Liver (tissue), 9 donors: ENCODE data around the gene TMEM61. TPM values are rescaled to one million over a fixed set of nuclear protein-coding genes. Genes with fewer than 3 reads are reported as not detected.
"Not testable (repeated sequence)": the region's sequence is repeated elsewhere in the genome, so short reads cannot be mapped to it uniquely, and the experiment has no call there.

Experiments used
- DNase-seq: peaks from one replicate; pipeline ENCODE4 v3.0.0-alpha.2; 2017; ENCODE audit warnings: low spot score
- H3K27ac ChIP-seq, 2 donors: one replicate each; pipeline ENCODE4 v1.7.0; 2013; ENCODE audit warnings: inconsistent platforms in 2 of 2, low read length in 2 of 2, control low read depth in 1 of 2, low read depth in 1 of 2, mild to moderate bottlenecking in 1 of 2
- H3K27me3 ChIP-seq, 4 donors: one replicate each; pipeline versions ENCODE4 v1.6.1 to v1.7.0; 2013; ENCODE audit warnings: low read length in 3 of 4, inconsistent platforms in 1 of 4, mild to moderate bottlenecking in 1 of 4, moderate library complexity in 1 of 4; ENCODE audit not compliant: control insufficient read depth in 4 of 4, insufficient read depth in 4 of 4
- H3K36me3 ChIP-seq, 4 donors: one replicate each; pipeline versions ENCODE4 v1.6.1 to v1.7.0; 2013; ENCODE audit warnings: low read length in 3 of 4, mild to moderate bottlenecking in 3 of 4, low read depth in 1 of 4, moderate library complexity in 1 of 4; ENCODE audit not compliant: control insufficient read depth in 4 of 4, insufficient read depth in 3 of 4
- H3K4me1 ChIP-seq, 4 donors: one replicate each; pipeline versions ENCODE4 v1.6.1 to v1.7.0; 2013; ENCODE audit warnings: low read length in 3 of 4, mild to moderate bottlenecking in 3 of 4, moderate library complexity in 1 of 4; ENCODE audit not compliant: control insufficient read depth in 4 of 4, insufficient read depth in 4 of 4
- H3K4me3 ChIP-seq, 3 donors: one replicate each; pipeline versions ENCODE4 v1.6.1 to v1.7.0; 2013; ENCODE audit warnings: low read length in 3 of 3, control low read depth in 1 of 3, low read depth in 1 of 3, mild to moderate bottlenecking in 1 of 3
- H3K9ac ChIP-seq, 2 donors: one replicate each; pipeline ENCODE4 v1.7.0; 2013; ENCODE audit warnings: low read length in 2 of 2, mild to moderate bottlenecking in 2 of 2, moderate library complexity in 2 of 2, control low read depth in 1 of 2, low read depth in 1 of 2
- H3K9me3 ChIP-seq, 4 donors: one replicate each; pipeline versions ENCODE4 v1.6.1 to v1.7.0; 2013; ENCODE audit warnings: low read length in 3 of 4; ENCODE audit not compliant: control insufficient read depth in 4 of 4
- CTCF ChIP-seq: fragments of 150-350 bp; IDR thresholded peaks from 2 replicates; pipeline ENCODE4 v1.5.1; 2017; ENCODE audit warnings: improper control_type of control experiment, low read depth, low read length; ENCODE audit not compliant: missing input control
- FOXA2 ChIP-seq: IDR thresholded peaks from 2 replicates; pipeline ENCODE4 v1.6.1; 2016; ENCODE audit warnings: antibody characterized with exemption
- GABPA ChIP-seq, 2 donors: IDR thresholded peaks in 1 of 2; conservative IDR thresholded peaks in 1 of 2; 2 replicates each; pipeline ENCODE4 v1.6.1; 2016; ENCODE audit warnings: antibody characterized with exemption in 2 of 2, mild to moderate bottlenecking in 1 of 2, moderate library complexity in 1 of 2
- JUND ChIP-seq, 2 donors: IDR thresholded peaks; 2 replicates each; pipeline ENCODE4 v1.6.1; 2016; ENCODE audit warnings: antibody characterized with exemption in 2 of 2
- MAX ChIP-seq: IDR thresholded peaks from 2 replicates; pipeline ENCODE4 v1.6.1; 2016; ENCODE audit warnings: antibody characterized with exemption
- NR2F2 ChIP-seq: IDR thresholded peaks from 2 replicates; pipeline ENCODE4 v1.6.1; 2016; ENCODE audit warnings: antibody characterized with exemption
- RXRA ChIP-seq, 2 donors: IDR thresholded peaks; 2 replicates each; pipeline ENCODE4 v1.6.1; 2017 to 2018; ENCODE audit warnings: antibody characterized with exemption in 2 of 2, mild to moderate bottlenecking in 1 of 2
- SP1 ChIP-seq: IDR thresholded peaks from 2 replicates; pipeline ENCODE4 v1.6.1; 2018; ENCODE audit warnings: antibody characterized with exemption, mild to moderate bottlenecking
- TAF1 ChIP-seq: conservative IDR thresholded peaks from 2 replicates; pipeline ENCODE4 v1.6.1; 2016; ENCODE audit warnings: antibody characterized with exemption, mild to moderate bottlenecking
- ZBTB33 ChIP-seq: IDR thresholded peaks from 2 replicates; pipeline ENCODE4 v1.6.1; 2016; ENCODE audit warnings: antibody characterized with exemption
- WGBS: extraction: QIAGEN DNeasy Blood & Tissue Kit; methylation state at CpG from one replicate; pipeline ENCODE4 v1.1.7; 2013; 5-methylcytosine and 5-hydroxymethylcytosine counted together
- polyA plus RNA-seq, 2 donors: library from polyadenylated mRNA; stranded (reverse) in 1 of 2; unstranded in 1 of 2; fragments of 200-250 nt in 1 of 2; fragments of >200 nt in 1 of 2; fragmentation: Nextera tagmentation in 1 of 2; extraction: Ambion mirVana in 1 of 2; gene quantifications; one replicate each; pipeline versions ENCODE4 v1.2.1 to v1.2.3, GENCODE V29; 2013 to 2015
- total RNA-seq, 2 donors: library from RNA; depleted of rRNA; stranded (reverse); fragments of >200 nt; gene quantifications; one replicate each; pipeline ENCODE4 v1.2.3, GENCODE V29; 2014
- donor health status: healthy.
- donor health status: healthy.
- donor health status: healthy.
- donor health status: healthy.
- donor health status: healthy.

TMEM61 gene
- total and polyA plus RNA-seq, 4 donors: not detected

- Histone ChIP-seq H3K36me3 (no peaks in the 10 kb centered on the region), H3K27ac (no peak overlapping the region), H3K4me3 (no peak overlapping the region), H3K27me3 (no peaks in the 10 kb centered on the region), H3K9me3 (no peaks in the 10 kb centered on the region), H3K9ac (no peak overlapping the region), H3K4me1 (peaks cover 2 to 5% (median 3%) of the 10 kb centered on the region in 4 donors)
- WGBS: 86% methylated on average over 4 of the region's 4 CpGs
- DNase-seq: no peak
- TF ChIP-seq TAF1: no peak
- no peak for TF ChIP-seq MAX
- TF ChIP-seq NR2F2: no peak
- TF ChIP-seq JUND (IDR thresholded peaks at IDR 0.05): no peak
Observed at GRCh38 chr1:54936791-54937190, 43.6 kb upstream of the TMEM61 start.

GRCh38 chr1:54937469-54937868, 43.0 kb upstream of the TMEM61 start:
- Histone ChIP-seq H3K27ac (no peak overlapping the region), H3K9me3 (no peaks in the 10 kb centered on the region), H3K9ac (no peak overlapping the region), H3K27me3 (no peaks in the 10 kb centered on the region), H3K4me1 (peaks cover 2 to 5% (median 3%) of the 10 kb centered on the region in 4 donors), H3K36me3 (no peaks in the 10 kb centered on the region), H3K4me3 (no peak overlapping the region)
- 79% methylated on average over 1 of the region's 1 CpG for WGBS
- no peak for DNase-seq
- TF ChIP-seq GABPA (IDR thresholded peaks at IDR 0.05 in 1 of 2, conservative IDR thresholded peaks at IDR 0.05 in 1 of 2): no peak
- no peak for TF ChIP-seq ZBTB33
- no peak for TF ChIP-seq CTCF
- TF ChIP-seq FOXA2: no peak

- H3K9ac ChIP-seq, H3K27ac ChIP-seq, H3K4me3 ChIP-seq, DNase-seq, H3K4me1 ChIP-seq, H3K27me3 ChIP-seq, H3K36me3 ChIP-seq, H3K9me3 ChIP-seq: not testable (repeated sequence)
- WGBS: 91% methylated on average over 4 of the region's 4 CpGs
Observed at GRCh38 chr1:54938955-54939354, 41.5 kb upstream of the TMEM61 start.

GRCh38 chr1:54940042-54940441, 40.4 kb upstream of the TMEM61 start:
- no peaks in the 10 kb centered on the region for H3K36me3 ChIP-seq
- H3K4me1 ChIP-seq: peaks cover 2 to 3% (median 3%) of the 10 kb centered on the region in 4 donors
- no peak overlapping the region for H3K9ac ChIP-seq
- no peaks in the 10 kb centered on the region for H3K9me3 ChIP-seq
- TF ChIP-seq SP1 (no peak), TAF1 (no peak), MAX (no peak), JUND (IDR thresholded peaks at IDR 0.05) (no peak), RXRA (IDR thresholded peaks at IDR 0.05) (no peak), GABPA (IDR thresholded peaks at IDR 0.05 in 1 of 2, conservative IDR thresholded peaks at IDR 0.05 in 1 of 2) (no peak), FOXA2 (no peak), CTCF (no peak)
- H3K27me3 ChIP-seq: no peaks in the 10 kb centered on the region
- no peak overlapping the region for H3K4me3 ChIP-seq
- DNase-seq: no peak
- H3K27ac ChIP-seq: no peak overlapping the region
